HEK293 (cell line): ENCODE measurements around the gene CXCL16.
"Not testable (repeated sequence)": the region's sequence is repeated elsewhere in the genome, so short reads cannot be mapped to it uniquely, and the experiment has no call there.

Experiments
- YY1 ChIP-seq: fragments of 450-650 bp; formaldehyde crosslinking; IDR thresholded peaks from 2 replicates; pipeline ENCODE4 v1.5.1; 2018; ENCODE audit warnings: missing biosample characterization, missing genetic modification characterization
- TF ChIP-seq, protein P1 (sequence below): fragments of 450-650 bp; formaldehyde crosslinking; IDR thresholded peaks from 2 replicates; pipeline ENCODE4 v1.5.1; 2016; ENCODE audit warnings: missing biosample characterization, missing genetic modification characterization

DNA sequence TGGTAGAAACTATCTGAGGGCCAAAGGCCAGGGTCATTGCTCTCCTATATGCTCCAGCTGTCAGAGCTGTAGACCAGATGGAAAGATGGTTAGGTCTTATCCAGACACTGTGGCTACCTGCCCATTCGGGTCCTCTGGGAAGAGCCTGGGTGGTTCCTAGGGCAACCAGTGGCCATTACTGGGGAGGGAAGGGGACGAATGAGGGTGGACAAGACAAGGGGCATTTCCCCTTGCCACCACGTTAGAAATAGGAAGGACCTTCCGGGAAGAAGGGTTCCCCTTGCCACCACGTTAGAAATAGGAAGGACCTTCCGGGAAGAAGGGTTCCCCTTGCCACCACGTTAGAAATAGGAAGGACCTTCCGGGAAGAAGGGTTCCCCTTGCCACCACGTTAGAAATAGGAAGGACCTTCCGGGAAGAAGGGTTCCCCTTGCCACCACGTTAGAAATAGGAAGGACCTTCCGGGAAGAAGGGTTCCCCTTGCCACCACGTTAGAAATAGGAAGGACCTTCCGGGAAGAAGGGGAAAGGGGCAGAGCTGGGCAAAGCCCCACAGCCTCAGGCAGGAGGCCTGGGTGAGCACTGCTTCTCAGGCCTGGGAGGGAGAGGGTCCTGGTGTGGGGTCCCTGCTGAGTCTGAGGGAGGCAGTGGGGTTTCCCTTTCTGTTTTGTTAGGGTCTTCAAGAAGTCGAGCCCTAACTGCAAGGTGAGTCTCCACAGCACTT is 25.2 kb downstream of the CXCL16 start:
- TF ChIP-seq, protein P1, sequence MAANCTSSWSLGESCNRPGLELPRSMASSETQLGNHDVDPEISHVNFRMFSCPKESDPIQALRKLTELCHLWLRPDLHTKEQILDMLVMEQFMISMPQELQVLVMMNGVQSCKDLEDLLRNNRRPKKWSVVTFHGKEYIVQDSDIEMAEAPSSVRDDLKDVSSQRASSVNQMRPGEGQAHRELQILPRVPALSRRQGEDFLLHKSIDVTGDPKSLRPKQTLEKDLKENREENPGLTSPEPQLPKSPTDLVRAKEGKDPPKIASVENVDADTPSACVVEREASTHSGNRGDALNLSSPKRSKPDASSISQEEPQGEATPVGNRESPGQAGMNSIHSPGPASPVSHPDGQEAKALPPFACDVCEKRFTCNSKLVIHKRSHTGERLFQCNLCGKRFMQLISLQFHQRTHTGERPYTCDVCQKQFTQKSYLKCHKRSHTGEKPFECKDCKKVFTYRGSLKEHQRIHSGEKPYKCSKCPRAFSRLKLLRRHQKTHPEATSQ, result not testable (repeated sequence)
- TF ChIP-seq YY1 (tag by site-specific recombination), result not testable (repeated sequence)
